ENCODE measurements around the gene IQSEC2. TPM values are rescaled to one million over a fixed set of nuclear protein-coding genes. Genes with fewer than 3 reads are reported as not detected.
A peak's percentile ranks its signal among the peaks of the same experiment; 100 is the strongest.

IQSEC2 gene
- total and polyA plus RNA-seq, 10 donors: 5.2 to 15.7 (median 8.5) TPM

DNA sequence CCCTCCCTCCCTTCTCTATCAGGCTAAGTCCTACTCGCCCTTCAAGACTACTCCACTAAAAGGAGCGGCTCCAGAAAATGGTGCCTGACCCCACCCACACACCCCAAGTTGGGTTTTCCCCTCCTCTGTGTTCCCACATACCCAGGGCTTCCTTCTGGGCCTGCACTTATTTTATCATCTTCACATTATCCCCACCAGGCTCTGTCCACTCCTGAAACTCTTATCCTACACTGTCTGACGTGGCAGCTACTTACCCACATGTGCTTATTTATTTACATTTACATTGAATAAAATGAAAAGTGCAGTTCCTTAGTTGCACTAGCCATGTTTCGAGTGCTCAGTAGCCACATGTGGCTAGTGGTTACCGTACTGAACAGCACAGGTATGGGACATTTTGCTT, 51.3 kb downstream of the IQSEC2 start:
- Histone ChIP-seq H3K4me1 (peaks cover 0 to 8% (median 5%) of the 10 kb centered on the region in 6 donors), H3K27me3 (replicated peaks in 1 of 7) (peaks cover 0 to 6% (median 0%) of the 10 kb centered on the region in 7 donors), H3K36me3 (no peaks in the 10 kb centered on the region), H3K9me3 (no peaks in the 10 kb centered on the region), H3K27ac (no peak overlapping the region), H3K4me3 (no peak overlapping the region)
- DNase-seq: no peak
- intact Hi-C loops (cut with DNase I; ENCODE audit: low total_unique reads): no loop called here
- TF ChIP-seq POLR2AphosphoS5 (IDR thresholded peaks at IDR 0.05) (no peak), POLR2A (IDR thresholded peaks at IDR 0.05) (no peak)
- TF ChIP-seq, protein P1, sequence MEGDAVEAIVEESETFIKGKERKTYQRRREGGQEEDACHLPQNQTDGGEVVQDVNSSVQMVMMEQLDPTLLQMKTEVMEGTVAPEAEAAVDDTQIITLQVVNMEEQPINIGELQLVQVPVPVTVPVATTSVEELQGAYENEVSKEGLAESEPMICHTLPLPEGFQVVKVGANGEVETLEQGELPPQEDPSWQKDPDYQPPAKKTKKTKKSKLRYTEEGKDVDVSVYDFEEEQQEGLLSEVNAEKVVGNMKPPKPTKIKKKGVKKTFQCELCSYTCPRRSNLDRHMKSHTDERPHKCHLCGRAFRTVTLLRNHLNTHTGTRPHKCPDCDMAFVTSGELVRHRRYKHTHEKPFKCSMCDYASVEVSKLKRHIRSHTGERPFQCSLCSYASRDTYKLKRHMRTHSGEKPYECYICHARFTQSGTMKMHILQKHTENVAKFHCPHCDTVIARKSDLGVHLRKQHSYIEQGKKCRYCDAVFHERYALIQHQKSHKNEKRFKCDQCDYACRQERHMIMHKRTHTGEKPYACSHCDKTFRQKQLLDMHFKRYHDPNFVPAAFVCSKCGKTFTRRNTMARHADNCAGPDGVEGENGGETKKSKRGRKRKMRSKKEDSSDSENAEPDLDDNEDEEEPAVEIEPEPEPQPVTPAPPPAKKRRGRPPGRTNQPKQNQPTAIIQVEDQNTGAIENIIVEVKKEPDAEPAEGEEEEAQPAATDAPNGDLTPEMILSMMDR (IDR thresholded peaks at IDR 0.05 in 8 of 11, conservative IDR thresholded peaks at IDR 0.05 in 3 of 11): no peak
- 71 to 84% (median 83%) methylated on average over 5 of the region's 5 CpGs for WGBS, 5 donors

GRCh38 chrX:53227224-53227765, 54.1 kb downstream of the IQSEC2 start:
- H3K27ac ChIP-seq: no peak overlapping the region
- H3K4me1 ChIP-seq: peaks cover 17 to 27% (median 22%) of the 10 kb centered on the region in 6 donors
- no peak for DNase-seq
- H3K9me3 ChIP-seq: no peaks in the 10 kb centered on the region
- H3K27me3 ChIP-seq (replicated peaks in 1 of 7): peaks cover 0 to 5% (median 0%) of the 10 kb centered on the region in 7 donors
- H3K4me3 ChIP-seq: no peak overlapping the region
- TF ChIP-seq POLR2A (IDR thresholded peaks at IDR 0.05) (no peak), POLR2AphosphoS5 (IDR thresholded peaks at IDR 0.05) (no peak)
- TF ChIP-seq, protein P1 (IDR thresholded peaks at IDR 0.05 in 8 of 11, conservative IDR thresholded peaks at IDR 0.05 in 3 of 11): no peak
- intact Hi-C loops (cut with DNase I; ENCODE audit: low total_unique reads): no loop called here
- H3K36me3 ChIP-seq: no peaks in the 10 kb centered on the region
- WGBS, 5 donors: 77 to 82% (median 81%) methylated on average over 6 to 7 of the region's 7 CpGs

DNA sequence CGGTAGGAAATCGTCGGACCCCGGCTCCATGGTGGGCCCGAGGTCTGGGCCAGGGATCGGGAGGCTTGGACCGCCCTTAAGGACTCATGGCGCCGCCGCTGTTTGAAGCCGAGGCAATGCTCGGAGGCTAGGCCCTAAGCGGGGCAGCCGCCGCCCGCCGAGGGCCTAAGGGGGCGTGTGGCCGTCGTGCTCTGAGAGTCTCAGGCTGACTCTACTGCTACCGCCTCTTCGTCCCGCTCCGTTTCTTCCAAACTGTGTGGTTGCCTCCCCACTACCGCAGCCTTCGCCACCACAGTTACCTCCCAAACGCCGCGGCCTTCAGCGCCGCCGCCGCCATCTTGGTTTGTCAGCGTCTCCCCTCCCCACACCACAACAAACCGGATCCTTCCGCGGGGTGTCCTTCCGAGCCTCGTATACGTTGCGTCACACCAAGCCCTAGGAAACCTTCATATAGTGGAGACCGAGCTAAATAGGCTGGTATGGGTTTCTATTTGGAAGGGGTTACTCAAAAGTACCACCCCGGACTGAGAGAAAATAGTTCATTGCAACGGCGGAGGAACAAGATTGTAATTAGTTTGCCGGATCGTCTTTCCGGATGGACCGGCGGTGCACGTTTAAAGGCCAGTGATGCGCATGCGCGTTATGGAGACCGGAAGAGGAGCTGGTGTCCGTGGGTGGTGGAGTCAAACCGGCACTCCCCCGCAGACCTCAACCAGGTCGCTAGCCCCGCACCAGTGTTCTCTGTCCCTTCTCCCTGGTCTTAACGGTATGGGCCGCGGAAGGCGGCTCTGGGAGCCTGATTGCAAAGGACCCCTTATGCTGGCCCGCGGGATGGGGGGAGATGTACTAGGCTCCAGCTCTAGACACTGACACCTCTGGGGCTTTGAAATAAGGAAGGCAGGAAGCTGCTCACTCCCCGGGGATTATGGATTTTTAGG, 56.3 kb downstream of the IQSEC2 start, which contains the start of gene KDM5C:
TSS of gene KDM5C (minus strand) at position 348 of the 938 bp plus-strand sequence. CDS start at position 30, 318 bp downstream.
- intact Hi-C loops (cut with DNase I; ENCODE audit: low total_unique reads): no loop called here
- Histone ChIP-seq H3K9me3 (no peaks in the 10 kb centered on the region), H3K27me3 (replicated peaks in 1 of 7) (no peaks in the 10 kb centered on the region), H3K4me3 (peak within 1 kb of the TSS; percentile 66 to 98 (median 88)), H3K4me1 (peaks cover 26 to 43% (median 34%) of the 10 kb centered on the region in 6 donors), H3K27ac (peak within 1 kb of the TSS; percentile 85 to 92 (median 90)), H3K36me3 (peaks cover 0 to 18% (median 4%) of the 10 kb centered on the region in 6 donors)
- WGBS, 5 donors: 0 to 1% (median 0%) methylated on average over 17 to 67 of the region's 67 CpGs
- TF ChIP-seq POLR2AphosphoS5 (IDR thresholded peaks at IDR 0.05) (peak; percentile 81 to 87 (median 86)), POLR2A (IDR thresholded peaks at IDR 0.05) (peak in 2 of 3 donors; percentile 26 to 46)
- TF ChIP-seq, protein P1 (IDR thresholded peaks at IDR 0.05 in 8 of 11, conservative IDR thresholded peaks at IDR 0.05 in 3 of 11): no peak
- peak; percentile 97 for DNase-seq
